ENCODE results near the gene SLIT1.

SLIT1 gene

GRCh38 chr10:97095701-97096260, 90.0 kb downstream of the SLIT1 start:
- no peak for TF ChIP-seq CTCF (IDR thresholded peaks at IDR 0.05; ENCODE audit: control insufficient read depth, insufficient read depth, low read depth, low read length, missing control alignments)
- H3K4me3 ChIP-seq (ENCODE audit: control insufficient read depth, low read depth, low read length), result no peak overlapping the region
- DNase-seq (ENCODE audit: low read depth), result no peak

- DNase-seq (ENCODE audit: low read depth), result no peak
- no peak for TF ChIP-seq CTCF (IDR thresholded peaks at IDR 0.05; ENCODE audit: control insufficient read depth, insufficient read depth, low read depth, low read length, missing control alignments)
- no peak overlapping the region for H3K4me3 ChIP-seq (ENCODE audit: control insufficient read depth, low read depth, low read length)
These were observed 95.1 kb downstream of the SLIT1 start for GRCh38 chr10:97090644-97091043.

- no peak for DNase-seq (ENCODE audit: low read depth)
These were observed 95.7 kb downstream of the SLIT1 start for GRCh38 chr10:97090035-97090434.

GRCh38 chr10:97089209-97089870, 96.4 kb downstream of the SLIT1 start:
- H3K4me3 ChIP-seq (ENCODE audit: control insufficient read depth, low read depth, low read length), result no peak overlapping the region
- DNase-seq (ENCODE audit: low read depth), result no peak
- no peak for TF ChIP-seq CTCF (IDR thresholded peaks at IDR 0.05; ENCODE audit: control insufficient read depth, insufficient read depth, low read depth, low read length, missing control alignments)

More at GRCh38 chr10:97090035-97090434, 95.7 kb downstream of the SLIT1 start:
- no peak overlapping the region for H3K4me3 ChIP-seq (ENCODE audit: control insufficient read depth, low read depth, low read length)
- TF ChIP-seq CTCF (IDR thresholded peaks at IDR 0.05; ENCODE audit: control insufficient read depth, insufficient read depth, low read depth, low read length, missing control alignments), result no peak

GRCh38 chr10:97087296-97087695, 98.5 kb downstream of the SLIT1 start:
- no peak for TF ChIP-seq CTCF (IDR thresholded peaks at IDR 0.05; ENCODE audit: control insufficient read depth, insufficient read depth, low read depth, low read length, missing control alignments)
- DNase-seq (ENCODE audit: low read depth), result no peak
- no peak overlapping the region for H3K4me3 ChIP-seq (ENCODE audit: control insufficient read depth, low read depth, low read length)

- no peak for TF ChIP-seq CTCF (IDR thresholded peaks at IDR 0.05; ENCODE audit: control insufficient read depth, insufficient read depth, low read depth, low read length, missing control alignments)
- H3K4me3 ChIP-seq (ENCODE audit: control insufficient read depth, low read depth, low read length), result no peak overlapping the region
- no peak for DNase-seq (ENCODE audit: low read depth)
These were observed 99.2 kb downstream of the SLIT1 start for GRCh38 chr10:97086530-97086929.
